Measurements from ENCODE around the gene TNXB. TPM values are rescaled to one million over a fixed set of nuclear protein-coding genes. Genes with fewer than 3 reads are reported as not detected.
"Not testable (repeated sequence)": the region's sequence is repeated elsewhere in the genome, so short reads cannot be mapped to it uniquely, and the experiment has no call there.

Gene TNXB
- total and polyA plus RNA-seq, 7 experiments from 2014 or later, result 0.43 to 17.2 (median 12.5) TPM; not detected in 1

DNA sequence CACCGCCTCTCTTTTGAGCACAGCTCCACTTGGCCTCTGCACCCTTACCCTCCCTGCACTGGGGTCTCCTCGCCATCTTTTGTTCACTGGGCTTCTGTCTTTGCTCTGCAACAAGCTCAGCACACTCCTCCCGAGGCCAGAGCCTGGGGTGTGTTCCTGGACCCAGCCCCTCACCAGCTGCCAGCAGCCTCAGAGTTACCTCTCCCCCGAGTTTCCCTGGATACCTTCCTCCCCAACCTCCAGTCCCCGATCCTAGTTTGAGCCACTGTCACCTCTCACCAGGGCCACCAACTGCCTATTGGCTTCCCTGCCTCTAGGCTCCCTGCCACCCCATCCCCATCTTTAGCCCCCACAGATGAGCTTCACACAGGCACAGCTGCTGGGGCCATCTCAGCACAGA, 58.6 kb downstream of the TNXB start:
- no peak for DNase-seq
- no peaks in the 10 kb centered on the region for H3K27me3 ChIP-seq (ENCODE audit: control insufficient read depth in 2 of 2, insufficient read depth in 2 of 2, low read length in 2 of 2)
- H3K4me1 ChIP-seq (ENCODE audit: control insufficient read depth in 2 of 2, insufficient read depth in 2 of 2, low read length in 2 of 2), result no peaks in the 10 kb centered on the region
- H3K36me3 ChIP-seq (ENCODE audit: control insufficient read depth in 2 of 3, insufficient read depth in 3 of 3, low read length in 3 of 3), result no peaks in the 10 kb centered on the region
- no peak overlapping the region for H3K4me3 ChIP-seq (ENCODE audit: low read length)
- POLR2A ChIA-PET, result no interaction called here
- CTCF ChIA-PET, result no interaction called here
- H3K4me1 Mint-ChIP-seq, result peaks cover 0 to 6% (median 5%) of the 10 kb centered on the region in 7 donors
- intact Hi-C loops (cut with micrococcal nuclease), result no loop called here
- no peak overlapping the region for H3K4me3 Mint-ChIP-seq
- H3K9me3 Mint-ChIP-seq, result peaks cover 0 to 2% (median 0%) of the 10 kb centered on the region in 11 donors
- peaks cover 0 to 4% (median 0%) of the 10 kb centered on the region in 5 donors for H3K36me3 Mint-ChIP-seq
- H3K9me3 ChIP-seq (ENCODE audit: control insufficient read depth in 2 of 3, low read length in 3 of 3), result no peaks in the 10 kb centered on the region
- no peak overlapping the region for H3K27ac ChIP-seq (ENCODE audit: low read depth, low read length)
- H3K27me3 Mint-ChIP-seq, result peaks cover 0 to 2% (median 0%) of the 10 kb centered on the region in 5 donors
- no peak for ATAC-seq
- H3K27ac Mint-ChIP-seq, result peak overlapping the region in 1 of 9 donors; percentile 46

DNA sequence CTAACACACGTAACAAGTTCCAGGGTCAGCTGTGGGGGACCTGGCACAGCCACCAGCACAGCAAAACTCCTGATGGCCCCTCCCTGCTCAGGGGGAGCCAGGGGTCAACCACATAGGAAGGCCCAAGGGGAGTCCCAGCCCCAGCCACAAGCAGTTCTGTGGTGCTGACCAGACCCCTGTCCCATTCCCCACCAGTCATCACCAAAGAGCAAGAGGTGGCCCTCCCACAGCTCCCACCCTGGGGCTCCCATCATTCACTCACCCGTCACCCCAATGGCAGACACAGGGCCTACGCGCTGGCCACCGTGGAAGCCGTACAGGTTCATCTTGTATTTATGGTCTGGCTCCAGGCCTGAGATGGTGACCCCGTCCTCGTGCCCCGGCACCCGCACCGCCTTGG, 59.4 kb downstream of the TNXB start:
- CTCF ChIA-PET; H3K36me3 Mint-ChIP-seq; DNase-seq; H3K27ac ChIP-seq (ENCODE audit: low read depth, low read length); POLR2A ChIA-PET; H3K27ac Mint-ChIP-seq; H3K4me3 ChIP-seq (ENCODE audit: low read length); H3K9me3 Mint-ChIP-seq; H3K4me1 Mint-ChIP-seq; H3K36me3 ChIP-seq (ENCODE audit: control insufficient read depth in 2 of 3, insufficient read depth in 3 of 3, low read length in 3 of 3); intact Hi-C loops (cut with micrococcal nuclease); ATAC-seq; H3K27me3 ChIP-seq (ENCODE audit: control insufficient read depth in 2 of 2, insufficient read depth in 2 of 2, low read length in 2 of 2); H3K4me1 ChIP-seq (ENCODE audit: control insufficient read depth in 2 of 2, insufficient read depth in 2 of 2, low read length in 2 of 2); H3K9me3 ChIP-seq (ENCODE audit: control insufficient read depth in 2 of 3, low read length in 3 of 3); H3K27me3 Mint-ChIP-seq; H3K4me3 Mint-ChIP-seq: not testable (repeated sequence)

DNA sequence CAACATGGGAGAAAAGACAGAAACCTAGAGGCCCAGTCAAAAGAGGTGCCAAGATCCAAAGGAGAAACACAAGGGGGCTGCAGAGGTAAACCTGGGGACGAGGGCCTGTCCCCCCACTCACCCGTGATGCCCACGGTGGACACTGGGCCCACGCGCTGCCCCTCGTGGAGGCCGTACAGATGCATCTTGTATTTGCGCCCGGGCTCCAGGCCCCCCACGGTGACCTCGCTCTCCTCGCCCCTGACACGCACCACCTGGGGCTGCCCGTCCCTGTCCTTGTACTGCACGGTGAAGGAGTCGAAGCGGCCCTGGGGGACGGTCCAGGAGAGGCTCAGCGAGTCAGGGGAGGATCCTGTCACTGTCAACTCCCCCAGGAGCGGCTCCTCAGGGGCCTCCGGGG, 60.0 kb downstream of the TNXB start:
- intact Hi-C loops (cut with micrococcal nuclease); POLR2A ChIA-PET; H3K36me3 ChIP-seq (ENCODE audit: control insufficient read depth in 2 of 3, insufficient read depth in 3 of 3, low read length in 3 of 3); H3K4me1 Mint-ChIP-seq; DNase-seq; H3K4me3 Mint-ChIP-seq; H3K27me3 Mint-ChIP-seq; H3K27ac ChIP-seq (ENCODE audit: low read depth, low read length); ATAC-seq; H3K9me3 Mint-ChIP-seq; H3K36me3 Mint-ChIP-seq; H3K4me1 ChIP-seq (ENCODE audit: control insufficient read depth in 2 of 2, insufficient read depth in 2 of 2, low read length in 2 of 2); H3K27ac Mint-ChIP-seq; H3K27me3 ChIP-seq (ENCODE audit: control insufficient read depth in 2 of 2, insufficient read depth in 2 of 2, low read length in 2 of 2); H3K4me3 ChIP-seq (ENCODE audit: low read length); H3K9me3 ChIP-seq (ENCODE audit: control insufficient read depth in 2 of 3, low read length in 3 of 3): not testable (repeated sequence)
- CTCF ChIA-PET, result interaction anchor here (0.5 to 1.6 kb wide), 2 partner anchors 9 to 307 kb away, joined by 3 to 4 read pairs; no protein-coding TSS in a partner anchor

DNA sequence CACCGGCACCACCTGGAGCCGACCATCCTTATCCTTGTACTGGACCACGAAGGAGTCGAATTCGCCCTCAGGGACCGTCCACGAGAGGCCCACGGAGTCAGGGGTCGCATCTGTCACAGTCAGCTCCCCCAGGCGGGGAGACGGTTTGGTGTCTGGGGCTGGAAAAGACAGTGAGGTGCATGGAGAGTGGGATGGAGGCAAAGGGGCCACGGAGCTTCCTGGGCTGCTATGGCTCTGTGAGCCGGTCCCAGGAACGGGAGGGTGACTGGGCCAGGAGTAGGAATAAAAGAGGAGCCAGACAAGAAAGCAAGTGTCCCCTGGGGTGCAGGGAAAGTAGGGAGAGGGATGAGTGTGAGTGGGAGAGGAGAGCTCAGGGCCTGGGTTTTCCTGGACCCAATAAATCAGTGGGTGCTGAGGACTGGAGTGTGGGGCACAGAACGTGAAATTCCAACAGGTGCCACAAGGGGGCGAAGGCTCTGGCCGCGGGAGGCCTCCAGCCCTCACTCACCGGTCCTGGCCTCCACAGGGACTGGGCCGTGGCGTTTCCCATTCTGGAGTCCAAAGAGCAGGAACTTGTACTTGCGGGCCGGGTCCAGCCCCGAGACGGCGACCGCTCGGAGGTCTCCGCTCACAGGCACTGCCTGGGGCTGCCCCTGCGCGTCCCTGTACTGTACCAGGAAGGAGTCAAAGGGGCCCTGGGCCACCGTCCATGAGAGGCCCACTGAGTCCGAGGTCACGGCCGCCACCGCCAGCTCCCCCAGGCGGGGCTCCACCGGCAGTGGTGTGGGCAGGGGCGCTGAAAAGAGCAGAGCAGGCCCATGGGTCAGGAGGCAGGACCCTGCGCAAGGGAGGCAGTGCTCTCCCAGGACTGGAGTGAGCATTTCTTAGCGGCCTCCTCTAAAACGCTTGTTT, 61.0 kb downstream of the TNXB start:
- H3K36me3 Mint-ChIP-seq, result peaks cover 0 to 4% (median 0%) of the 10 kb centered on the region in 5 donors
- ChIA-PET CTCF (interaction anchor here (0.5 to 1.6 kb wide), 3 partner anchors 10 to 832 kb away, joined by 3 to 5 read pairs (median 4); no protein-coding TSS in a partner anchor), POLR2A (no interaction called here)
- H3K27ac Mint-ChIP-seq, result no peak overlapping the region
- Histone ChIP-seq H3K9me3 (ENCODE audit: control insufficient read depth in 2 of 3, low read length in 3 of 3) (no peaks in the 10 kb centered on the region), H3K36me3 (ENCODE audit: control insufficient read depth in 2 of 3, insufficient read depth in 3 of 3, low read length in 3 of 3) (no peaks in the 10 kb centered on the region), H3K4me3 (ENCODE audit: low read length) (no peak overlapping the region), H3K27ac (ENCODE audit: low read depth, low read length) (no peak overlapping the region), H3K27me3 (ENCODE audit: control insufficient read depth in 2 of 2, insufficient read depth in 2 of 2, low read length in 2 of 2) (no peaks in the 10 kb centered on the region), H3K4me1 (ENCODE audit: control insufficient read depth in 2 of 2, insufficient read depth in 2 of 2, low read length in 2 of 2) (no peaks in the 10 kb centered on the region)
- ATAC-seq, result peak; percentile 83
- peak overlapping the region in 1 of 10 donors; percentile 38 for H3K4me3 Mint-ChIP-seq
- DNase-seq, result peak; percentile 6 to 76 (median 59)
- intact Hi-C loops (cut with micrococcal nuclease), result no loop called here
- no peaks in the 10 kb centered on the region for H3K9me3 Mint-ChIP-seq
- H3K27me3 Mint-ChIP-seq, result peaks cover 0 to 2% (median 0%) of the 10 kb centered on the region in 5 donors
- H3K4me1 Mint-ChIP-seq, result peaks cover 0 to 6% (median 5%) of the 10 kb centered on the region in 7 donors

DNA sequence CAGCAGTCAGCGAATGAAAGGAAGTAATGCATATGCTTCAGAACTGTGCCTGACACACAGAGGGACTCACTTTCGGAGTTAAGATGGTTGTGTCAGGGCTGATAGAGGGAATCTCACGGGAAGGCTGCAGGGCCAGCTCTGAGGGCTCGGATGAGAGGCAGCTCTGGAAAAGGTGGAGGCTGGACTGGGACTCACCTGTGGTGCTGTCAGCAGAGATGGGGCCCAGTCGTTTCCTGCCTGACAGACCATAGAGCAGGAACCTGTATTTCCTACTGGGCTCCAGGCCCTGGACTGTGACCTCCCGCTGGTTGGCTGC, 61.6 kb downstream of the TNXB start:
- Mint-ChIP-seq H3K36me3 (peaks cover 0 to 4% (median 0%) of the 10 kb centered on the region in 5 donors), H3K9me3 (no peaks in the 10 kb centered on the region), H3K4me3 (no peak overlapping the region), H3K4me1 (peaks cover 0 to 6% (median 5%) of the 10 kb centered on the region in 7 donors), H3K27ac (no peak overlapping the region), H3K27me3 (peaks cover 0 to 2% (median 0%) of the 10 kb centered on the region in 5 donors)
- ChIA-PET POLR2A (no interaction called here), CTCF (interaction anchor here (1.1 kb wide), 1 partner anchor 833 kb away, joined by 5 read pairs; no protein-coding TSS in a partner anchor)
- no peaks in the 10 kb centered on the region for H3K36me3 ChIP-seq (ENCODE audit: control insufficient read depth in 2 of 3, insufficient read depth in 3 of 3, low read length in 3 of 3)
- no peak overlapping the region for H3K27ac ChIP-seq (ENCODE audit: low read depth, low read length)
- intact Hi-C loops (cut with micrococcal nuclease), result no loop called here
- no peaks in the 10 kb centered on the region for H3K9me3 ChIP-seq (ENCODE audit: control insufficient read depth in 2 of 3, low read length in 3 of 3)
- H3K27me3 ChIP-seq (ENCODE audit: control insufficient read depth in 2 of 2, insufficient read depth in 2 of 2, low read length in 2 of 2), result no peaks in the 10 kb centered on the region
- ATAC-seq, result no peak
- H3K4me1 ChIP-seq (ENCODE audit: control insufficient read depth in 2 of 2, insufficient read depth in 2 of 2, low read length in 2 of 2), result no peaks in the 10 kb centered on the region
- no peak overlapping the region for H3K4me3 ChIP-seq (ENCODE audit: low read length)
- DNase-seq, result no peak

DNA sequence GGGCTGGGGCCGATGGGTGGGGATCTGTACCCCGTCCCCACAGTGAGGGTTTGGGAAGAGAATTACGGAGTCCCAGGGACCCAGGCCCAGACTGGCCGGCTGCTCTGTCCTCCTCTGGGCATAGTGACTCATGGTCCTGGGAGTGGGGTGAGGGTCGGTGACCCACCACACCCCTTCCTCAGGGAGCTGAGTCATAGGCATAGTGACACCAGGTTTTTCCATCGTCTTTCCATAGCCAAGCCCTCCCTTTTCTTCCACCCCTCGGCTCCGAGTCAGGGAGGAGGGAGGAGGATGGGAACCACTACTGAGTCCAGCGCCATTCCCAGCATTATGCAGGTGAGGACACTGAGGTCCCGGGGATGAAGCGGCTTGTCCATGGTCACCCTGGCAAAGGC, 62.1 kb downstream of the TNXB start:
- no peak overlapping the region for H3K4me3 ChIP-seq (ENCODE audit: low read length)
- H3K36me3 Mint-ChIP-seq, result peaks cover 0 to 4% (median 0%) of the 10 kb centered on the region in 5 donors
- DNase-seq (no peak), ATAC-seq (no peak)
- ChIA-PET POLR2A (no interaction called here), CTCF (no interaction called here)
- H3K36me3 ChIP-seq (ENCODE audit: control insufficient read depth in 2 of 3, insufficient read depth in 3 of 3, low read length in 3 of 3), result no peaks in the 10 kb centered on the region
- H3K9me3 ChIP-seq (ENCODE audit: control insufficient read depth in 2 of 3, low read length in 3 of 3), result no peaks in the 10 kb centered on the region
- peaks cover 0 to 6% (median 5%) of the 10 kb centered on the region in 7 donors for H3K4me1 Mint-ChIP-seq
- intact Hi-C loops (cut with micrococcal nuclease), result no loop called here
- no peaks in the 10 kb centered on the region for H3K9me3 Mint-ChIP-seq
- H3K27me3 Mint-ChIP-seq, result peaks cover 0 to 2% (median 0%) of the 10 kb centered on the region in 5 donors
- H3K27ac ChIP-seq (ENCODE audit: low read depth, low read length), result no peak overlapping the region
- H3K27ac Mint-ChIP-seq, result no peak overlapping the region
- no peaks in the 10 kb centered on the region for H3K4me1 ChIP-seq (ENCODE audit: control insufficient read depth in 2 of 2, insufficient read depth in 2 of 2, low read length in 2 of 2)
- no peak overlapping the region for H3K4me3 Mint-ChIP-seq
- H3K27me3 ChIP-seq (ENCODE audit: control insufficient read depth in 2 of 2, insufficient read depth in 2 of 2, low read length in 2 of 2), result no peaks in the 10 kb centered on the region

All from naive thymus-derived CD4-positive, alpha-beta T cell (primary cell).